ENCODE data around the gene KLRC3.

GRCh38 chr12:10368206-10369171, 51.9 kb downstream of the KLRC3 start:
- TF ChIP-seq CTCF (IDR thresholded peaks at IDR 0.05; ENCODE audit: low read length) (no peak), EZH2phosphoT487 (IDR thresholded peaks at IDR 0.05; ENCODE audit: low read length) (no peak), EZH2 (optimal IDR thresholded peaks at IDR 0.05; ENCODE audit: low read depth, low read length) (no peak)
